B cell (primary cell): Measurements from ENCODE around the gene PPP1R16B. TPM values are rescaled to one million over a fixed set of nuclear protein-coding genes. Genes with fewer than 3 reads are reported as not detected.

Experiments used
- ATAC-seq: fragments of 200-7000 bp; cut with Tn5 transposase; one replicate; pipeline ENCODE4 v1.10.0; 2021; ENCODE audit warnings: low read depth, mild to moderate bottlenecking, moderate number of reproducible peaks, moderate library complexity
- CTCF ChIA-PET: fragments of 350-600 bp; sonication (Branson Sonifier 250); formaldehyde crosslinking; loops from one replicate; lab custom pipeline; 2021; ENCODE audit warnings: antibody characterized with exemption, inconsistent platforms; lab: Charles Lee
- POLR2A ChIA-PET: fragments of 350-600 bp; sonication (Branson Sonifier 250); formaldehyde crosslinking; loops from one replicate; lab custom pipeline; 2021; ENCODE audit warnings: antibody characterized with exemption; lab: Charles Lee
- DNase-seq: peaks from one replicate; pipeline ENCODE4 v3.0.0; 2013
- H2AFZ ChIP-seq: 2 replicates; pipeline ENCODE4 v1.6.1; 2012; ENCODE audit warnings: mild to moderate bottlenecking, low read depth, low read length; ENCODE audit not compliant: insufficient read depth, poor library complexity, severe bottlenecking
- H3K27ac ChIP-seq, 2 donors: 1 replicate in 1 of 2; 2 replicates in 1 of 2; pipeline ENCODE4 v1.5.1; 2012 to 2013; ENCODE audit warnings: low read length in 2 of 2, mild to moderate bottlenecking in 2 of 2, moderate library complexity in 1 of 2
- H3K27me3 ChIP-seq, 4 experiments: fragments of 200-600 bp in 1 of 4; sonication (generic) in 1 of 4; replicated peaks in 1 of 4; 1 replicate in 2 of 4; 2 replicates in 2 of 4; pipeline versions ENCODE4 v1.6.1 to v1.7.0; 2013 to 2016; ENCODE audit warnings: low read length in 3 of 4, mild to moderate bottlenecking in 2 of 4, mixed read lengths in 1 of 4, moderate library complexity in 1 of 4; ENCODE audit not compliant: insufficient read depth in 4 of 4, control insufficient read depth in 3 of 4; ENCODE audit errors: control extremely low read depth in 1 of 4
- H3K36me3 ChIP-seq, 2 experiments: replicated peaks in 1 of 2; 1 replicate in 1 of 2; 2 replicates in 1 of 2; pipeline versions ENCODE4 v1.6.1 to v1.7.1; 2013; ENCODE audit warnings: low read length in 1 of 2; ENCODE audit not compliant: insufficient read depth in 2 of 2, control insufficient read depth in 1 of 2; ENCODE audit errors: control extremely low read depth in 1 of 2, extremely low read depth in 1 of 2
- H3K4me1 ChIP-seq, 2 donors: fragments of 200-600 bp in 1 of 2; sonication (generic) in 1 of 2; 1 replicate in 1 of 2; 2 replicates in 1 of 2; pipeline versions ENCODE4 v1.5.1 to v1.6.1; 2013 to 2017; ENCODE audit warnings: low read length in 2 of 2; ENCODE audit not compliant: control insufficient read depth in 2 of 2, insufficient read depth in 2 of 2
- H3K4me2 ChIP-seq: replicated peaks from 2 replicates; pipeline ENCODE3; 2012; ENCODE audit warnings: mild to moderate bottlenecking, low read depth, low read length; ENCODE audit not compliant: poor library complexity, severe bottlenecking
- H3K4me3 ChIP-seq, 5 experiments: fragments of 200-600 bp in 1 of 5; sonication (generic) in 1 of 5; 1 replicate in 3 of 5; 2 replicates in 2 of 5; pipeline versions ENCODE4 v1.5.1 to v1.7.0; 2011 to 2016; ENCODE audit warnings: low read length in 4 of 5, mild to moderate bottlenecking in 4 of 5, low read depth in 2 of 5, control low read depth in 1 of 5, moderate library complexity in 1 of 5; ENCODE audit not compliant: insufficient read depth in 1 of 5; ENCODE audit errors: control extremely low read depth in 1 of 5, extremely low read depth in 1 of 5
- H3K79me2 ChIP-seq: fragments of 200-600 bp; sonication (generic); one replicate; pipeline ENCODE4 v1.6.0; 2016; ENCODE audit warnings: low read length; ENCODE audit not compliant: control insufficient read depth, insufficient read depth
- H3K9ac ChIP-seq: fragments of 200-600 bp; sonication (generic); 2 replicates; pipeline ENCODE4 v1.6.1; 2017; ENCODE audit warnings: mild to moderate bottlenecking, low read length, moderate library complexity
- H3K9me3 ChIP-seq, 3 donors: one replicate each; pipeline versions ENCODE4 v1.6.1 to v1.7.1; 2013; ENCODE audit warnings: low read length in 2 of 3; ENCODE audit not compliant: control insufficient read depth in 2 of 3, insufficient read depth in 1 of 3; ENCODE audit errors: control extremely low read depth in 1 of 3
- H4K20me1 ChIP-seq: 2 replicates; pipeline ENCODE4 v1.6.0; 2012; ENCODE audit warnings: mild to moderate bottlenecking, low read length; ENCODE audit not compliant: insufficient read depth, control insufficient read depth, poor library complexity, severe bottlenecking
- H3K27ac Mint-ChIP-seq: one replicate; pipeline ENCODE4 v1.8.0; 2021; ENCODE audit warnings: mixed read lengths
- H3K27me3 Mint-ChIP-seq: one replicate; pipeline ENCODE4 v1.8.0; 2021; ENCODE audit warnings: mixed read lengths
- H3K4me1 Mint-ChIP-seq: one replicate; pipeline ENCODE4 v1.8.0; 2021; ENCODE audit warnings: mixed read lengths
- H3K4me3 Mint-ChIP-seq: one replicate; pipeline ENCODE4 v1.8.0; 2021; ENCODE audit warnings: mixed read lengths
- H3K9me3 Mint-ChIP-seq: one replicate; pipeline ENCODE4 v1.8.0; 2022; ENCODE audit warnings: mixed read lengths; ENCODE audit not compliant: insufficient read depth
- CTCF ChIP-seq: fragments of 200-600 bp; IDR thresholded peaks from one replicate; pipeline ENCODE4 v1.8.0; 2022; ENCODE audit warnings: antibody characterized with exemption, mild to moderate bottlenecking
- EZH2 ChIP-seq: IDR thresholded peaks from 2 replicates; pipeline ENCODE4 v1.6.1; 2012; ENCODE audit warnings: borderline replicate concordance, low read depth, mild to moderate bottlenecking, moderate library complexity, low read length; ENCODE audit not compliant: insufficient read depth, poor library complexity, severe bottlenecking
- WGBS: methylation state at CpG from one replicate; pipeline ENCODE4 v1.1.5; 2013; ENCODE audit warnings: missing lambda C conversion rate; ENCODE audit not compliant: insufficient coverage; 5-methylcytosine and 5-hydroxymethylcytosine counted together
- intact Hi-C: fragments of 100-400 bp; cut with micrococcal nuclease; formaldehyde crosslinking; loops from one replicate; pipeline ENCODE4 v1.10.0; 2022
- polyA plus RNA-seq: library from polyadenylated mRNA; depleted of rRNA; stranded (reverse); fragments of >200 nt; gene quantifications from 2 replicates; pipeline ENCODE4 v1.2.3, GENCODE V29; 2012
- total RNA-seq, 2 donors: library from RNA; stranded (reverse); fragments of 120-200 nt in 1 of 2; gene quantifications; 1 replicate in 1 of 2; 2 replicates in 1 of 2; pipeline versions ENCODE4 v1.2.3 to v1.2.4, GENCODE V29; 2013 to 2022

PPP1R16B gene
- total and polyA plus RNA-seq, 2 donors (not counting 1 experiment from before 2014, with no cell fraction given) = 58.8 to 108 TPM

DNA sequence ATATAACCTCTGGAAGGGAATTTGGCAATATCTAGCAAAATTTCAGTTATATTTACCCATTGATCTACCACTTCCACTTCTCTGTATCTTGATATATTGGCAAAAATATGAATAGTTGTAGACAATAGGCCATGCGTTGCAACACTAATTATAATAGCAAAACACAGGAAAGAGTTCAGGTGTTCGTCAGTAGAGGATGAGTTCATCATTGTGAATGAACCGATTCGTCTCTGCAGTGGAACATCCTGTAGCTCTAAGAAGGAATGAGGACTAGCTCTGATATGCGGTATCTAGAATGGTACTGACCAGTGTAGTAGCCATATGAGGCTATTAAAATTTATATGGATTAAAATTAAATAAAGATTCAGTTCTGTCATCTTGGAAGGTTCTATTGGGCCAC is 129.0 kb downstream of the PPP1R16B start:
- ChIA-PET CTCF (interaction anchor here (1.3 kb wide), 1 partner anchor 11 kb away, joined by 4 read pairs; no protein-coding TSS in a partner anchor), POLR2A (no interaction called here)
- TF ChIP-seq EZH2 (no peak), CTCF (no peak)
- Mint-ChIP-seq H3K27me3 (no peaks in the 10 kb centered on the region), H3K4me3 (no peak overlapping the region), H3K27ac (no peak overlapping the region), H3K4me1 (peaks cover 4% of the 10 kb centered on the region), H3K9me3 (no peaks in the 10 kb centered on the region)
- Histone ChIP-seq H4K20me1 (no peaks in the 10 kb centered on the region), H3K27ac (no peak overlapping the region), H3K4me2 (no peak overlapping the region), H2AFZ (no peak overlapping the region), H3K4me1 (peaks cover 0 to 3% of the 10 kb centered on the region in 2 donors), H3K4me3 (no peak overlapping the region), H3K9ac (no peak overlapping the region), H3K9me3 (no peaks in the 10 kb centered on the region), H3K79me2 (peaks cover 75% of the 10 kb centered on the region), H3K27me3 (no peaks in the 10 kb centered on the region), H3K36me3 (no peaks in the 10 kb centered on the region)
- intact Hi-C loops = no loop called here
- no peak for DNase-seq
- 100% methylated on average over 4 of the region's 5 CpGs for WGBS
- no peak for ATAC-seq

- Histone ChIP-seq H3K27me3 (no peaks in the 10 kb centered on the region), H3K36me3 (no peaks in the 10 kb centered on the region), H3K9ac (no peak overlapping the region), H3K4me1 (no peaks in the 10 kb centered on the region), H2AFZ (no peak overlapping the region), H3K79me2 (peaks cover 68% of the 10 kb centered on the region), H3K27ac (no peak overlapping the region), H4K20me1 (no peaks in the 10 kb centered on the region), H3K4me2 (no peak overlapping the region), H3K9me3 (no peaks in the 10 kb centered on the region), H3K4me3 (no peak overlapping the region)
- DNase-seq = no peak
- Mint-ChIP-seq H3K27ac (no peak overlapping the region), H3K4me3 (no peak overlapping the region), H3K9me3 (no peaks in the 10 kb centered on the region), H3K27me3 (no peaks in the 10 kb centered on the region), H3K4me1 (no peaks in the 10 kb centered on the region)
- TF ChIP-seq EZH2 = no peak
- TF ChIP-seq CTCF = peak; percentile 23
- ChIA-PET POLR2A (no interaction called here), CTCF (no interaction called here)
- intact Hi-C loops = loop anchor here (1.0 kb wide), 1 partner anchor 289 kb away; no protein-coding TSS in a partner anchor
- no peak for ATAC-seq
- 100% methylated on average over 2 of the region's 3 CpGs for WGBS
Measured at GRCh38 chr20:38935285-38935684, 129.8 kb downstream of the PPP1R16B start.
